NCI-H345 treated with DMSO at 0.1 percent for 48 hours (cell line): ENCODE results near the gene CERS6.

Experiments
- DNase-seq: peaks from one replicate; lab custom pipeline; 2025; ENCODE audit not compliant: unreplicated experiment; lab: John Stamatoyannopoulos, UW

Gene CERS6

GRCh38 chr2:168565512-168565911 lies 109.4 kb downstream of the CERS6 start:
- no peak for DNase-seq

GRCh38 chr2:168566974-168567665 lies 111.0 kb downstream of the CERS6 start:
- no peak for DNase-seq

- DNase-seq = no peak
These were observed 111.8 kb downstream of the CERS6 start for GRCh38 chr2:168567836-168568235.

- DNase-seq = no peak
These were observed 112.6 kb downstream of the CERS6 start for GRCh38 chr2:168568476-168569267.

- no peak for DNase-seq
These were observed 115.0 kb downstream of the CERS6 start for GRCh38 chr2:168571061-168571460.

GRCh38 chr2:168573128-168573903 lies 117.2 kb downstream of the CERS6 start:
- DNase-seq = no peak

- DNase-seq = no peak
These were observed 119.0 kb downstream of the CERS6 start for GRCh38 chr2:168574856-168575630.

GRCh38 chr2:168577885-168578284 lies 121.8 kb downstream of the CERS6 start:
- DNase-seq = no peak

- DNase-seq = no peak
These were observed 127.1 kb downstream of the CERS6 start for GRCh38 chr2:168583064-168583709.

GRCh38 chr2:168583710-168584521 lies 127.8 kb downstream of the CERS6 start:
- DNase-seq = no peak

GRCh38 chr2:168584911-168585310 lies 128.8 kb downstream of the CERS6 start:
- no peak for DNase-seq

- no peak for DNase-seq
These were observed 129.6 kb downstream of the CERS6 start for GRCh38 chr2:168585700-168586099.

GRCh38 chr2:168587307-168587706 lies 131.2 kb downstream of the CERS6 start:
- DNase-seq = no peak

- no peak for DNase-seq
These were observed 133.5 kb downstream of the CERS6 start for GRCh38 chr2:168589236-168590211.

- no peak for DNase-seq
These were observed 136.2 kb downstream of the CERS6 start for GRCh38 chr2:168592181-168592831.

GRCh38 chr2:168593713-168594112 lies 137.6 kb downstream of the CERS6 start:
- DNase-seq = no peak

GRCh38 chr2:168594778-168595177 lies 138.7 kb downstream of the CERS6 start:
- no peak for DNase-seq
